Fibroblast of skin of left biceps (primary cell): ENCODE data around the gene THBS3.
"Not testable (repeated sequence)": the region's sequence is repeated elsewhere in the genome, so short reads cannot be mapped to it uniquely, and the experiment has no call there.

Source experiments
- DNase-seq, 2 experiments: peaks; one replicate each; pipeline ENCODE4 v3.0.0-alpha.2; 2013; ENCODE audit warnings: low read depth in 2 of 2

The THBS3 gene

DNA sequence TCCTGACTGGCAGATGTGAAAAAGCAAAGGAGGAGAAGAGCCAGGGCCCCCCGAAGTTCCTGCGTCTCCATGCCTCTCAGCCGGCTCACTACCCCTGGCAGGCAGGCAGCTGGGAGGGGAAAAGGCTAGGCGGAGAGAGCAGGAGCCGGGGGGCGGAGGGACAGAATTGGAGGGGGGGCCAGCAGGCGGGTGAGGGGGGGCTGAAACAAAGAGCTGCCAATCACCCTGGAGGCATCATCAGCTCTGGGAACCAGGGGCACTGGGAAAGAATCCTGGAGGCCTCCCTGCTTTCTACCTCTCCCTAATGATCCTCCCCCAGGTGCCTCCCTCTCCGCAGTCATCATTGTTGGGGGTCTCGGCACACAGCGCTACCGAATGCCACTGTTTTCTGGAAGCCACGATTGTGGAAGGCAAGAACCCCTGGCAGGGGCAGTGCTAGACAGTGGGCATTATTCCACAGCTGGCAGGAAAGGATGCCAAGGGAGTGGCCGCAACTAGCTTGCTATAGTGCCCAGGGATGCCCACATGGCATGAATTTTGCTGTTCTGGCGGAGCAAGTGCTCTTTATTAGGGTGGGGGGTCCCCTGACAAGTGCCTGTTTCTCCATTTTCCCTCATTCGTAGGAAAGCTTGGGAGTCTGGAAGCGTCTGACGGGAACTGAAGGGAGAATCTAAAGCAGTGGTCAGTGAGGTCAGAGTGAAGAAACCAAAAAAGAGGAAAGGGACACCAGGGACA lies at the start of gene THBS3:
THBS3 (minus strand) TSS at position 92 of the 735 bp plus-strand sequence; CDS start at position 71, 21 bp downstream.
- DNase-seq = no peak

DNA sequence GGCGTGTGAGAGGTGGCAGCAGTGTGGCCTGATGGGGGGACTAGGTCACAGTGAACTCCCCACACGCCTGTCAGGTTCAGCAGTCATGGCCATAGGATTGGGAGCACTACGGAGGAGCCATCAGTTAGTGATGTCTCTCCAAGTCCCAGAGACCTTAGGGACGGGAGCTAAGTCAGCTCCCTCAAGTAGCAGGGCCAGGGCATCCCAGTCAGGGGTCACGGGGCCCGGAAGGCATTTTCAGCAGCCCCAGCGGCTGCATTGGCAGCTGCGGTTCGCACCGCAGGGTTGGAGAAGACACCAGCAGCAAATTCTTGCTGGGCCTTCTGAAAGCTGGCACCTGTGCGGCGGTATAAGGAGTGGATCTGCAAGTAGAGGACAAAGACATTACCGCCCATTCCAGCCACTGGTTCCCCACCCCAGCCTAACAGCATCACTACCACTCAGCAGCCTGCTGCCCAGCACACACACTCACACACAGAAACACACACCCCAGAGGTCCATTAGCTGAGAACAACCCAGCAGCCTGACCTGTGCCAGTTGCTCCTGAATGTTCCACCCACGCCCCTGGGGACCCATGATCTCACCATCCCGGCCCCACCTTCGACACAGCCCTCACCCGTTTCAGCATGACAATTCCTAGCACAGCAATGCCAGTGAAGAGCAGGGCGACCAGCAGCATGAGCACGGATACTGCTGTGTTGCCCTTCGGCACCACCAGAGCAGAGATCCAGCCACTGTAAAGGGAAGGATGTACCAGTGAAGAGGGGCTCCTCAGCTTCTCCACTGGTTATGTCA lies 48.6 kb upstream of the THBS3 start:
- no peak for DNase-seq

- DNase-seq = peak in 1 of 2 experiments; percentile 43
Observed at GRCh38 chr1:155255243-155256007, 47.7 kb upstream of the THBS3 start, which contains the start of gene ENTREP3. ENTREP3 (minus strand) TSS chr1:155255483; CDS start chr1:155254877, 606 bp downstream.

GRCh38 chr1:155254714-155255242 lies 47.1 kb upstream of the THBS3 start:
- DNase-seq = no peak

DNA sequence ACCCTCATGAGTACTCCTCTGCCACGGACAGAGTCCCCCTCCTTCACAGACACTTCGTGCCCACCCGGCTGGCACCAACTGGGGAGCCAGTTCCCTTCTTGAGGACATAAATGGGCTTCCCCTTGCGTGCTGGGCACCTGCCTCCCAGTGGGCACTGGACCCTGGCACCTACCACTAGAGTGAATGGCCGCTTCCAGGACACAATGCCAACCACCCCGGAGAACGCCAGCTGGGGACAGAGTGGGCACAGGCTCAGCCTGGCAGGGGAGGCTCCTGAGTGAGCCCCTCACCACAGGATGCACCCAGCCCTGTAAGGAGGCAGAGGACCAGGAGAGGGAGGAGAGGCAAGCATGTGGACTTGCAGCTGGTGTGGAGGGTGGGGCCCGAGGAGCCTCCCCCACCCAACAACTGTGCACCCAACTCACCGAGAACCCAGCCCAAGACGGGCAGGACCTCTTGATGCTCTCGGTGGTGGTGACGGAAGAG lies 46.6 kb upstream of the THBS3 start:
- DNase-seq = no peak

- DNase-seq = no peak
Observed at GRCh38 chr1:155253797-155254196, 46.1 kb upstream of the THBS3 start.

- no peak for DNase-seq
Observed at GRCh38 chr1:155253208-155253607, 45.5 kb upstream of the THBS3 start.

GRCh38 chr1:155251566-155251965 lies 43.9 kb upstream of the THBS3 start:
- DNase-seq = no peak

DNA sequence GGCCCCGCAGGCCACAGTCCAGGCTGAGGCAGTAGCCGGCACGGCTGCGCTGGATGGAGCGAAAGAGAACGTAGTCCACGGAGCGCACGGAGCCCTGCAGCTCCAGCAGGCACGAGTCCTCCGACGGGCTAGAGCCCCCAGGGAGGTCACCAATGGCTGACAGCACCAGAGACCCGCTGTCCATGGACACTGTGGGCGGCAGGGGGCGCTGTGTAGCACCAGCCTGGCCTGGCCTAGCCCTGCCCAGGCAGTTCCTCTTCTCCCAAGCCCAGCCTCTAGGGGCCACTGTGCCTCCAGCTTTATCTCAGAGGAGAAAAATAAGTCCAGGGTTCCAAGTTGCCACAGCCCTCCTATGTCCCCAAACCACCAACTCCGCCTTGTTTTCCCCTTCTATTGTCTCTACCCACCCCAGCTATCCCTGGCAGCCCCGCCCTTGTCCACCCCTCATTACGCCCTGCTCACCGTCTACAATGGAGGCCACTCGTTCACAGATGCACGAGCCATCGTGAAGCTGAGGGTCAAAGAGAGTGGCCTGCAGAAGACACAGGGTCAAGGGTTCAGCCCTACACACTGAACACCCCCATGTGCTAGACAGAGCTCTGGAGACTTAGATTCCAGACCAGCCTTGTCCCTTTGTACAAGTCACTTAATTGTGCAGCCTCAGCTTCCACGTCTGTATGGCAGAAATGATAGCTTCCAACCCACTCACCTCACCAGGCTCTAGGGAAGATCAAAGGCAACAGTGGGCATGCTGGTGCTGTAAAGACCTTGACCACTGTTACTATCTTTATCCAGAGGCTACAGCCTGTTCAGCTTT lies 43.1 kb upstream of the THBS3 start:
- peak; percentile 71 to 74 for DNase-seq

DNA sequence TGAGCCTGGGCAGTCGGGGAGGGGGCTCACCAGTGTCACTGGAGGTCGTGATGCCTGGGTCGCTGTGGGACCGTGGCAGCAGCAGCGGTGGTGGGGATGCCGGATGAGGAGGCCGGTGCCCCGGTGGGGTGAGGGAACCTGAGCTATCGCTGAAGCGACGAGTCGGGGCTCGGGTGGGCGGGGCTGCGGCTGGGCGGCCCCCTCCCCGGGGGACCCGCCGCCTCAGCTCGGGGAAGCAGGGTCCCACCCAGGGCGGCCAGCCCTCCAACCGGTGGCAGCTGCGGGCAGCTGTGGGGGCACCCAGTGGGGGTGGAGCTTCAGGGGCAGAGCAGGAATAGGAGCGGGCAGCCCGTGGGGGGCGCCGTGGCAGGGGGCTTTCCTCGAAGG lies 42.5 kb upstream of the THBS3 start:
- no peak for DNase-seq

- DNase-seq = no peak
Observed at GRCh38 chr1:155247667-155248553, 40.2 kb upstream of the THBS3 start.

DNA sequence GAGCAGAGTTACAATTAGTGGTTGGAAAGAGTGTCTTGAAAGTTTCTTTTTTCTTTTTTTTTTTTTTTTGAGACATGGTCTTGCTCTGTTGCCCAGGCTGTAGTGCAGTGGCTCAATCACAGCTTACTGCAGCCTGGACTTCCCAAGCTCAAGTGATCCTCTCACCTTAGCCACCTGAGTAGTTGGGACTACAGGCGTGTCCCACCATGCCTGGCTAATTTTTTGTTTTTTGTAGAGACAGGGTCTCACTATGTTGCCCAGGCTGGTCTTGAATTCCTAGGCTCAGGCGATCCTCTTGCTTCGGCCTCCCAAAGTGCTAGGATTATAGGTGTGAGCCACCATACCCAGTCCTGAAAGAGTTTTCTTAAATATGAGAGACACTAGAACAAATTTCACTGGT lies 39.1 kb upstream of the THBS3 start:
- not testable (repeated sequence) for DNase-seq

- no peak for DNase-seq
Observed at GRCh38 chr1:155245163-155245524, 37.4 kb upstream of the THBS3 start.

DNA sequence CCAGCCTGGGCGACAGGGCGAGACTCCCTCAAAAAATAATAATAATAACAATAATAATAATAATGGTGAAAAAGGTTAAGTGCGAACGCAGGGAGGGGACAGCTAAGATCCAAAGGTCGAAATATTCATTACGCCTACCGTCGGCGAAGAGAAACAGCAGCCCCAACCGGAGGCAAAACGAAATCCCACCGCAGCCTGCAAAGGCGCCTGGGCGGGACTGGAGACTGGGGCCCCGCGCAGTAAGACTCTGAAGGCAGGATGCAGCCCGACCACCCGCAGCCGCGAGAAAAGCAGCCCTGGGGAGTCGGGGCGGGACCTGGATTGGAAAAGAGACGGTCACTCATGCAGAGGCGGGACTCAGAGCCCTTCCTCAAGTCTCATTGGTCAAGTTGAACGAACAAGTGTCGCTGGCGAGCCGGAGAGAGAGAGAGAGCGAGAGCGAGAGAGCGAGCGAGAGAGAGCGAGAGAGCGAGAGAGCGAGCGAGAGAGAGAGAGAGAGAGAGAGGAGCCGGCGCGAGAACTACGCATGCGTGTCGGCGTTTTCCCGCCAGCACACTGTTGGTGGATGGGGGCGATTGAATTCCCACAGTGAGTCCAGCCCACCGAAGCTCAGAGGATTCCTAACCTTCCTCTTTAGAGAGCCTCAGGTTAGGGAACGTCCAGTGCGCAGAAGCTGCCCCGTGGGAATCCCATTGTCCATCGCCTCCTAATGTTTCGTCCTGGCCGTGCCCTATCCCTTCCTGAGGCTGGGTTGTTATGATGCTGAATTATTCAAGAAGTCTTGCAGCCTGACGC lies 36.9 kb upstream of the THBS3 start:
- DNase-seq = peak; percentile 100

GRCh38 chr1:155242805-155243358 lies 35.2 kb upstream of the THBS3 start:
- DNase-seq = no peak

DNA sequence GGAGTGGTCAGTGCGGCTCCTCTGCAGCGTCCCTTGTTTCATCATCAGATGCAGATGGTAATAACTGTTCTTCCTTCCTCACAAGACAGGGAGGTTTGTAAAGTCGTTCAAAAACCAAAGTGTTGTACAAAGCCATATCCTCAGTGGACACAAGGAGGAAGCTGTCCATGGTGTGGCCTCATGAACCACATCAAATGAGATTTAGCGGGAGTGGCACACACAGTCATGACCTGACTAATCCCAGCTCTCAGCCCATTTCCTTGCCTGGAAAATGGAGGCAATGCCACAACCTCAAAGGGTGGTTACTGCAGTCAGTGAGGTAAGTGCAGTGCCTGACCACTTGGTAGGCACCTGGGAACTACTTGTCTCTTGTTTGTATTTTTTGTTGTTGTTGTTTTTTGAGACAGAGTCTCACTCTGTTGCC lies 34.2 kb upstream of the THBS3 start:
- no peak for DNase-seq

- DNase-seq = peak; percentile 59 to 69
Observed at GRCh38 chr1:155241069-155241679, 33.5 kb upstream of the THBS3 start.

DNA sequence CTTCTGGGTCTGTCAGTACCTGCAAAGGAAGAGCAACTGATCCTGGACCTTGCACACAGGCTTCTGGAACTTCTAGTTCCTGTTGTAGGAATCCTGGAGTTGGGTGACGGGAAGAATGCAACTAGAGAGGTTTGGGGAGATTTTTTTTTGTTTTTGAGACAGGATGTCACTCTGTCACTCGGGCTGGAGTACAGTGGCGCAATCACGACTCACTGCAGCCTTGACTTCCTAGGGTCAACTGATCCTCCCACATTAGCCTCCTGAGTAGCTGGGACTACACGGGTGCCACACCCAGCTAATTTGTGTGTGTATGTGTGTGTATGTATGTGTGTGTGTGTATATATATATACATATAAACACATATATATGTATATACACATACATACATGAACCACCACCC lies 28.8 kb upstream of the THBS3 start:
- no peak for DNase-seq
